Gastrocnemius medialis (tissue), 4 donors: ENCODE results near the gene CCDC47. TPM values are rescaled to one million over a fixed set of nuclear protein-coding genes. Genes with fewer than 3 reads are reported as not detected.

ENCODE experiments used
- ATAC-seq, 2 donors: fragments of 150-250 bp; one replicate each; pipeline ENCODE4 v1.9.1; 2016
- DNase-seq, 2 donors: peaks; one replicate each; pipeline ENCODE4 v3.0.0-alpha.2; 2019
- H3K27ac ChIP-seq, 4 donors: fragments of 200-600 bp; sonication (generic); 1 replicate in 1 of 4; 2 replicates in 3 of 4; pipeline ENCODE4 v1.5.1; 2016 to 2018; ENCODE audit warnings: mild to moderate bottlenecking in 2 of 4, moderate library complexity in 1 of 4
- H3K27me3 ChIP-seq, 3 donors: fragments of 200-600 bp; sonication (generic) in 2 of 3; 1 replicate in 1 of 3; 2 replicates in 2 of 3; pipeline versions ENCODE4 v1.5.1 to v1.6.0; 2016 to 2019; ENCODE audit warnings: mild to moderate bottlenecking in 1 of 3, moderate library complexity in 1 of 3
- H3K36me3 ChIP-seq, 2 donors: fragments of 200-600 bp; sonication (generic) in 1 of 2; one replicate each; pipeline ENCODE4 v1.5.1; 2017 to 2018
- H3K4me1 ChIP-seq, 2 donors: fragments of 200-600 bp; sonication (generic) in 1 of 2; one replicate each; pipeline ENCODE4 v1.5.1; 2016 to 2017; ENCODE audit warnings: mild to moderate bottlenecking in 2 of 2
- H3K4me3 ChIP-seq, 4 donors: fragments of 200-600 bp; sonication (generic) in 3 of 4; 1 replicate in 1 of 4; 2 replicates in 3 of 4; pipeline ENCODE4 v1.5.1; 2016 to 2019; ENCODE audit warnings: mild to moderate bottlenecking in 2 of 4
- H3K9me3 ChIP-seq, 3 donors: fragments of 200-600 bp; sonication (generic) in 2 of 3; 1 replicate in 1 of 3; 2 replicates in 2 of 3; pipeline ENCODE4 v1.5.1; 2016 to 2019
- POLR2A ChIP-seq, 2 donors: fragments of 450-650 bp; IDR thresholded peaks; one replicate each; pipeline ENCODE4 v1.6.1; 2017; ENCODE audit warnings: antibody characterized with exemption in 2 of 2, mild to moderate bottlenecking in 2 of 2, moderate library complexity in 2 of 2
- in situ Hi-C, 4 donors: fragments of 200-750 bp; cut with MboI; loops; one replicate each; pipeline versions ENCODE4 v1.15.0 to v1.8.0; 2017; ENCODE audit warnings: low sequenced_read_pairs in 4 of 4
- intact Hi-C: fragments of 100-400 bp; cut with DNase I; formaldehyde crosslinking; loops from one replicate; pipeline ENCODE4 v1.15.1; 2023; ENCODE audit warnings: low total_unique reads
- total RNA-seq, 4 donors: library from RNA; depleted of rRNA; stranded (reverse); fragments of >200 nt; gene quantifications; one replicate each; pipeline versions ENCODE4 v1.1.0 to v1.2.3, GENCODE V29; 2016
- TF ChIP-seq, protein P1 (sequence below), 5 experiments: fragments of 450-650 bp in 3 of 5; fragments of 200-600 bp in 2 of 5; sonication (generic) in 2 of 5; IDR thresholded peaks in 4 of 5; conservative IDR thresholded peaks in 1 of 5; 1 replicate in 4 of 5; 2 replicates in 1 of 5; pipeline ENCODE4 v1.5.1; 2016 to 2019; ENCODE audit warnings: antibody characterized with exemption in 5 of 5, mild to moderate bottlenecking in 3 of 5, moderate library complexity in 3 of 5

The CCDC47 gene
- total RNA-seq, 4 donors from 2014 or later, result 81.0 to 110 (median 86.8) TPM

DNA sequence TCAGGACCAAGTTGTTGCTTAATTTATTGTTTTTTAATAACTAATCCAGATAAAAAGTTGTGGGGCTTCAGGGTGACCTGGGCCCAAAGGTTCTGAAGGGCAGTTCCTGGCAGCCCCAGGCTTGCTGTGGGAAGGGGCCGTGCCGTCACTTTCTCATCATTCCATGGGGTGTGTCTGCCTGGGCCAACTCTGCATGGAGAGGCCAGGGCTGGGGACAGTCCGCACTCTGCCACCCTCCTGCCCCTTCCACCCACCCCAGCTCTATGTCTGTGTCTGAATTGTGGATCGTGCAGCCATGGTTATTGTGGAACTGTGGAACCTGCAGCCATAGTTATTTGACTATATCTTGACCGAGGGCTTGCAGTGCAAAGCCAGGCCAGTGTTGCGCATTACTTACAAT, 77.5 kb downstream of the CCDC47 start:
- DNase-seq (no peak), ATAC-seq (no peak)
- H3K4me3 ChIP-seq, result no peak overlapping the region
- in situ Hi-C loops (no loop called here), intact Hi-C loops (loop anchor here (5.0 kb wide), 2 partner anchors 74 to 269 kb away; partner anchors contain the start of gene MAP3K3)
- peaks cover 0 to 36% of the 10 kb centered on the region in 2 donors for H3K36me3 ChIP-seq
- H3K27ac ChIP-seq, result no peak overlapping the region
- no peaks in the 10 kb centered on the region for H3K9me3 ChIP-seq
- H3K27me3 ChIP-seq, result peaks cover 5 to 13% (median 10%) of the 10 kb centered on the region in 3 donors
- TF ChIP-seq, protein P1, sequence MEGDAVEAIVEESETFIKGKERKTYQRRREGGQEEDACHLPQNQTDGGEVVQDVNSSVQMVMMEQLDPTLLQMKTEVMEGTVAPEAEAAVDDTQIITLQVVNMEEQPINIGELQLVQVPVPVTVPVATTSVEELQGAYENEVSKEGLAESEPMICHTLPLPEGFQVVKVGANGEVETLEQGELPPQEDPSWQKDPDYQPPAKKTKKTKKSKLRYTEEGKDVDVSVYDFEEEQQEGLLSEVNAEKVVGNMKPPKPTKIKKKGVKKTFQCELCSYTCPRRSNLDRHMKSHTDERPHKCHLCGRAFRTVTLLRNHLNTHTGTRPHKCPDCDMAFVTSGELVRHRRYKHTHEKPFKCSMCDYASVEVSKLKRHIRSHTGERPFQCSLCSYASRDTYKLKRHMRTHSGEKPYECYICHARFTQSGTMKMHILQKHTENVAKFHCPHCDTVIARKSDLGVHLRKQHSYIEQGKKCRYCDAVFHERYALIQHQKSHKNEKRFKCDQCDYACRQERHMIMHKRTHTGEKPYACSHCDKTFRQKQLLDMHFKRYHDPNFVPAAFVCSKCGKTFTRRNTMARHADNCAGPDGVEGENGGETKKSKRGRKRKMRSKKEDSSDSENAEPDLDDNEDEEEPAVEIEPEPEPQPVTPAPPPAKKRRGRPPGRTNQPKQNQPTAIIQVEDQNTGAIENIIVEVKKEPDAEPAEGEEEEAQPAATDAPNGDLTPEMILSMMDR (IDR thresholded peaks at IDR 0.05 in 4 of 5, conservative IDR thresholded peaks at IDR 0.05 in 1 of 5), result no peak
- TF ChIP-seq POLR2A (IDR thresholded peaks at IDR 0.05), result no peak
- peaks cover 9 to 17% of the 10 kb centered on the region in 2 donors for H3K4me1 ChIP-seq

Other genes with a start within 250 kb of the CCDC47 start
- gene DCAF7, start 223.1 kb downstream of the CCDC47 start, total RNA-seq, result 10 to 100 TPM; 16.5 to 34.1 (median 22.0) TPM
- 10 to 100 TPM; 28.7 to 37.4 (median 30.6) TPM for gene TACO1, start 172.7 kb downstream of the CCDC47 start, total RNA-seq
- 10 to 100 TPM; 21.8 to 58.7 (median 29.7) TPM for gene MAP3K3, start 151.2 kb downstream of the CCDC47 start, total RNA-seq
- 1 to 10 TPM in 3 of 4 donors, under 1 TPM in 1; 0.97 to 2.8 (median 1.5) TPM for gene LIMD2, start 73.5 kb downstream of the CCDC47 start, total RNA-seq
- 10 to 100 TPM in 1 of 4 donors, 1 to 10 TPM in 3; 7.5 to 15.0 (median 8.6) TPM for gene STRADA, start 31.8 kb downstream of the CCDC47 start, total RNA-seq
- 10 to 100 TPM; 35.9 to 71.6 (median 56.8) TPM for gene DDX42, start 573 bp upstream of the CCDC47 start, total RNA-seq
- 100 to 1,000 TPM; 103 to 153 (median 123) TPM for gene PSMC5, start 53.8 kb upstream of the CCDC47 start, total RNA-seq
- gene FTSJ3, start 54.1 kb upstream of the CCDC47 start, total RNA-seq, result 10 to 100 TPM; 24.6 to 46.3 (median 34.9) TPM
- gene SMARCD2, start 69.1 kb upstream of the CCDC47 start, total RNA-seq, result 10 to 100 TPM; 30.2 to 64.3 (median 44.9) TPM
- not detected for gene CSH2, start 100.1 kb upstream of the CCDC47 start, total RNA-seq
- gene GH2, start 108.3 kb upstream of the CCDC47 start, total RNA-seq, result not detected
- not detected for gene CSH1, start 123.0 kb upstream of the CCDC47 start, total RNA-seq
- gene CSHL1, start 137.7 kb upstream of the CCDC47 start, total RNA-seq, result not detected
- not detected for gene GH1, start 145.2 kb upstream of the CCDC47 start, total RNA-seq
- 1 to 10 TPM; 2.2 to 5.1 (median 3.3) TPM for gene CD79B, start 158.7 kb upstream of the CCDC47 start, total RNA-seq
- 100 to 1,000 TPM in 1 of 4 donors, 10 to 100 TPM in 3; 45.3 to 107 (median 69.1) TPM for gene SCN4A, start 199.3 kb upstream of the CCDC47 start, total RNA-seq
- gene PRR29, start 224.8 kb upstream of the CCDC47 start, total RNA-seq, result under 1 TPM in 1 of 4 donors, not detected in 3; 0.13 TPM
- gene ICAM2, start 247.0 kb upstream of the CCDC47 start, total RNA-seq, result 10 to 100 TPM; 39.7 to 82.4 (median 56.3) TPM